ENCODE measurements around the gene FRMD3.

The FRMD3 gene

GRCh38 chr9:83431101-83432060 lies 106.8 kb downstream of the FRMD3 start:
- no peak for DNase-seq

- DNase-seq, result no peak
These were observed 107.5 kb downstream of the FRMD3 start for GRCh38 chr9:83430681-83431080.

GRCh38 chr9:83429229-83429628 lies 109.0 kb downstream of the FRMD3 start:
- DNase-seq, result no peak

- no peak for DNase-seq
These were observed 113.0 kb downstream of the FRMD3 start for GRCh38 chr9:83425240-83425639.

- DNase-seq, result no peak
These were observed 113.4 kb downstream of the FRMD3 start for GRCh38 chr9:83424831-83425230.

GRCh38 chr9:83423815-83424707 lies 114.1 kb downstream of the FRMD3 start:
- DNase-seq, result no peak

GRCh38 chr9:83422527-83422926 lies 115.7 kb downstream of the FRMD3 start:
- DNase-seq, result no peak

- no peak for DNase-seq
These were observed 117.7 kb downstream of the FRMD3 start for GRCh38 chr9:83420486-83420885.

- DNase-seq, result no peak
These were observed 118.2 kb downstream of the FRMD3 start for GRCh38 chr9:83419961-83420360.

- no peak for DNase-seq
These were observed 119.9 kb downstream of the FRMD3 start for GRCh38 chr9:83418283-83418682.

- no peak for DNase-seq
These were observed 124.8 kb downstream of the FRMD3 start for GRCh38 chr9:83413367-83413766.

GRCh38 chr9:83410701-83411100 lies 127.5 kb downstream of the FRMD3 start:
- no peak for DNase-seq

GRCh38 chr9:83406921-83407320 lies 131.3 kb downstream of the FRMD3 start:
- DNase-seq, result no peak

- DNase-seq, result no peak
These were observed 132.4 kb downstream of the FRMD3 start for GRCh38 chr9:83405759-83406158.

GRCh38 chr9:83403527-83404238 lies 134.5 kb downstream of the FRMD3 start:
- no peak for DNase-seq

- no peak for DNase-seq
These were observed 136.8 kb downstream of the FRMD3 start for GRCh38 chr9:83401328-83401900.

- DNase-seq, result no peak
These were observed 141.4 kb downstream of the FRMD3 start for GRCh38 chr9:83396813-83397212.

- DNase-seq, result no peak
These were observed 141.9 kb downstream of the FRMD3 start for GRCh38 chr9:83396342-83396741.

- DNase-seq, result no peak
These were observed 146.0 kb downstream of the FRMD3 start for GRCh38 chr9:83392228-83392627.

GRCh38 chr9:83388346-83388745 lies 149.9 kb downstream of the FRMD3 start:
- no peak for DNase-seq

GRCh38 chr9:83387401-83388185 lies 150.6 kb downstream of the FRMD3 start:
- no peak for DNase-seq

GRCh38 chr9:83385317-83385716 lies 152.9 kb downstream of the FRMD3 start:
- DNase-seq, result no peak
